Measurements from ENCODE around the gene ARHGEF9. TPM values are rescaled to one million over a fixed set of nuclear protein-coding genes. Genes with fewer than 3 reads are reported as not detected.

ARHGEF9 gene
- 12.1 and 16.1 TPM in 2 replicates for total RNA-seq

DNA sequence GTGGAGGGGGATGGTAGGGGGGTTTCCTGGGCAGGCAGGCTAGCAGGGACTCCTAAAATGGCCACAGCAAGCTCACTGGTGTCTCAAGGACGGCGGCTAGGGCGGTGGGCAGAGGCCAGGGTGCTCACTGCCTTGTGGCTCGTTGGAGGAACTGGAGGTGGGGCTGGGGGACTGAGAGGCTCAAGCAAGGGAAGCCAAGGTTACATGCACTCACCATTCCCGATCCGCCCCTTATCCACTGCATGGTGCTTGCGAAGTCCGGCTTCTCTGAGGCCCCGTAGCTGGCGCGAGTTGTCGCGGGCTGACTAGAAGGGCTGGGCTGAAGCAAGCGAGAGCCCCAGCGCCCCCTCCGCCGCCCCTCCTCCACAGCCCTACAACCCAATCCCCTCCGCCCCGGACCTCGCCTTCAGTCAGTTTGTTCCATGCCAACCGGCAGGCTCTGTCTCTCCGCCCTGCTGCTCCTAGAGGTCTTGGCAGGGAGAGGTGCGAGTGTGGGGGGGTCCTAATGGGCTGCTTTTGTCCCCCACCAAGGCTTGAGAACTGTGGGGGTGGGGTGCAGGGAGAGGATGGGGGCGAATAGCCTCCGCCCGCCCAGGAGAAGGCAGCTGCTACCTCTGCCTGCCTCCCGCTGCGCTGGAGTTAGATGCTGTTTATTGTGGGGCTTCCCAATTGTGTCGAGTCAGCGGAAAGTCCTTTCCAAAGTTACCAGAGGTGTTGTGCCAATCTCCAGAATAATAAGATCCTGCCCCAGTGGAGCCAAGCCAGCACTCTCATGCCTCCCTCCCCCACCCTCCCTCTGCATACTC, at the start of gene ARHGEF9:
Gene ARHGEF9 (minus strand): TSS at position 313 of the 806 bp plus-strand sequence. CDS start 69 bp downstream, at position 244.

Data from bronchial smooth muscle cell (primary cell).